Endodermal cell (in vitro differentiated cells): Measurements from ENCODE around the gene ATP6V1C2. TPM values are rescaled to one million over a fixed set of nuclear protein-coding genes. Genes with fewer than 3 reads are reported as not detected.
A peak's percentile ranks its signal among the peaks of the same experiment; 100 is the strongest.

ENCODE experiments used
- DNase-seq: peaks from one replicate; pipeline ENCODE4 v3.0.0-alpha.2; 2017
- H3K27ac ChIP-seq: 2 replicates; pipeline ENCODE4 v1.5.1; 2013; ENCODE audit warnings: mild to moderate bottlenecking, low read depth, low read length, moderate library complexity
- H3K27me3 ChIP-seq: 2 replicates; pipeline ENCODE4 v1.6.1; 2013; ENCODE audit warnings: mild to moderate bottlenecking, low read length, moderate library complexity; ENCODE audit not compliant: insufficient read depth, control insufficient read depth, poor library complexity, severe bottlenecking
- H3K36me3 ChIP-seq: 2 replicates; pipeline ENCODE4 v1.7.0; 2013; ENCODE audit warnings: mild to moderate bottlenecking, low read length, moderate library complexity; ENCODE audit not compliant: control insufficient read depth, insufficient read depth
- H3K4me1 ChIP-seq: one replicate; pipeline ENCODE4 v1.7.0; 2013; ENCODE audit warnings: low read length; ENCODE audit not compliant: control insufficient read depth, insufficient read depth
- H3K4me3 ChIP-seq: 2 replicates; pipeline ENCODE4 v1.5.1; 2013; ENCODE audit warnings: mild to moderate bottlenecking, low read length, moderate library complexity
- H3K9ac ChIP-seq: 2 replicates; pipeline ENCODE4 v1.6.1; 2013; ENCODE audit warnings: mild to moderate bottlenecking, low read length, moderate library complexity; ENCODE audit not compliant: poor library complexity, severe bottlenecking; ENCODE audit errors: extremely low read depth
- H3K9me3 ChIP-seq: 2 replicates; pipeline ENCODE4 v1.6.1; 2013; ENCODE audit warnings: mild to moderate bottlenecking, low read length, moderate library complexity; ENCODE audit not compliant: control insufficient read depth
- H3K27ac Mint-ChIP-seq: 2 replicates; pipeline ENCODE4 v1.8.0; 2020; ENCODE audit warnings: mixed read lengths
- H3K27me3 Mint-ChIP-seq: 2 replicates; pipeline ENCODE4 v1.8.0; 2021; ENCODE audit warnings: mild to moderate bottlenecking, mixed read lengths; ENCODE audit not compliant: insufficient read depth
- H3K36me3 Mint-ChIP-seq: 2 replicates; pipeline ENCODE4 v1.8.0; 2020; ENCODE audit warnings: low read depth, mixed read lengths
- H3K4me1 Mint-ChIP-seq: 2 replicates; pipeline ENCODE4 v1.8.0; 2020; ENCODE audit warnings: mixed read lengths
- H3K4me3 Mint-ChIP-seq: 2 replicates; pipeline ENCODE4 v1.8.0; 2020; ENCODE audit warnings: mild to moderate bottlenecking, moderate library complexity, mixed read lengths
- H3K9me3 Mint-ChIP-seq: 2 replicates; pipeline ENCODE4 v1.8.0; 2020; ENCODE audit warnings: mild to moderate bottlenecking, mixed read lengths
- WGBS, 2 experiments: methylation state at CpG; one replicate each; pipeline versions ENCODE4 v1.1.5 to v1.1.7; 2013; ENCODE audit warnings: missing lambda C conversion rate in 2 of 2, mixed read lengths in 1 of 2; ENCODE audit not compliant: insufficient coverage in 1 of 2, insufficient read length in 1 of 2; 5-methylcytosine and 5-hydroxymethylcytosine counted together
- total RNA-seq, 2 donors: library from RNA; stranded (reverse); fragmentation: NEBNext Ultra II Directional in 1 of 2; extraction: Animal tissue kit (Norgen Biotek cat#: 25700) in 1 of 2; gene quantifications; 2 replicates in 1 of 2; 3 replicates in 1 of 2; pipeline ENCODE4 v1.2.1, GENCODE V29; 2021
- TF ChIP-seq, protein P1 (sequence below): fragments of 200-600 bp; sonication (generic); conservative IDR thresholded peaks from 2 replicates; pipeline ENCODE4 v1.5.0; 2021; ENCODE audit warnings: antibody characterized with exemption, mild to moderate bottlenecking

The ATP6V1C2 gene
- total RNA-seq, 2 donors from 2014 or later, result 0.26 to 0.73 TPM

DNA sequence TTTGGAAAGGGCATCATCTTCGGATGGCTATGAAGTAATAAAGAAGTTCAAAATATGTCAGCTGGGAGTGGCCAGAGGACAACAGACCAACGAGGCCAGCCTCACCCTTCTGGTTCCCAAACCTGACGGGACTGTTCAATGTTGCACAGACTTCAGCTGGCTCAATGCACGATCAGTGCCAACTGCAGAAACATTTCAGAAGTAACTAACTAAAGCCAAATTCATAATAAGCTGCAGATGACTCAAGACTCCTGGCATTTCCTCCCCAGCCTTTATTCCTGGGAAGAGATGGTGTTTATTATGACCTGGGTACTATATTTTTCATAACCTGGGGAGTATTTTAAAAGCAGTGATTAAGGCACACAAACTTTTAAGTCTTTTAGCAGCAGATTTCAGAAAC lies 3.8 kb upstream of the ATP6V1C2 start:
- DNase-seq, result no peak
- no peak overlapping the region for H3K27ac Mint-ChIP-seq
- Histone ChIP-seq H3K4me3 (no peak overlapping the region), H3K36me3 (no peaks in the 10 kb centered on the region), H3K4me1 (no peaks in the 10 kb centered on the region), H3K9ac (no peak overlapping the region), H3K27me3 (peaks cover 81% of the 10 kb centered on the region), H3K27ac (no peak overlapping the region), H3K9me3 (no peaks in the 10 kb centered on the region)
- no peaks in the 10 kb centered on the region for H3K9me3 Mint-ChIP-seq
- no peaks in the 10 kb centered on the region for H3K36me3 Mint-ChIP-seq
- WGBS, 2 experiments, result 77 to 83% methylated on average over 3 to 4 of the region's 4 CpGs
- TF ChIP-seq, protein P1, sequence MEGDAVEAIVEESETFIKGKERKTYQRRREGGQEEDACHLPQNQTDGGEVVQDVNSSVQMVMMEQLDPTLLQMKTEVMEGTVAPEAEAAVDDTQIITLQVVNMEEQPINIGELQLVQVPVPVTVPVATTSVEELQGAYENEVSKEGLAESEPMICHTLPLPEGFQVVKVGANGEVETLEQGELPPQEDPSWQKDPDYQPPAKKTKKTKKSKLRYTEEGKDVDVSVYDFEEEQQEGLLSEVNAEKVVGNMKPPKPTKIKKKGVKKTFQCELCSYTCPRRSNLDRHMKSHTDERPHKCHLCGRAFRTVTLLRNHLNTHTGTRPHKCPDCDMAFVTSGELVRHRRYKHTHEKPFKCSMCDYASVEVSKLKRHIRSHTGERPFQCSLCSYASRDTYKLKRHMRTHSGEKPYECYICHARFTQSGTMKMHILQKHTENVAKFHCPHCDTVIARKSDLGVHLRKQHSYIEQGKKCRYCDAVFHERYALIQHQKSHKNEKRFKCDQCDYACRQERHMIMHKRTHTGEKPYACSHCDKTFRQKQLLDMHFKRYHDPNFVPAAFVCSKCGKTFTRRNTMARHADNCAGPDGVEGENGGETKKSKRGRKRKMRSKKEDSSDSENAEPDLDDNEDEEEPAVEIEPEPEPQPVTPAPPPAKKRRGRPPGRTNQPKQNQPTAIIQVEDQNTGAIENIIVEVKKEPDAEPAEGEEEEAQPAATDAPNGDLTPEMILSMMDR, result no peak
- peaks cover 66% of the 10 kb centered on the region for H3K27me3 Mint-ChIP-seq
- H3K4me3 Mint-ChIP-seq, result no peak overlapping the region
- H3K4me1 Mint-ChIP-seq, result peaks cover 10% of the 10 kb centered on the region

DNA sequence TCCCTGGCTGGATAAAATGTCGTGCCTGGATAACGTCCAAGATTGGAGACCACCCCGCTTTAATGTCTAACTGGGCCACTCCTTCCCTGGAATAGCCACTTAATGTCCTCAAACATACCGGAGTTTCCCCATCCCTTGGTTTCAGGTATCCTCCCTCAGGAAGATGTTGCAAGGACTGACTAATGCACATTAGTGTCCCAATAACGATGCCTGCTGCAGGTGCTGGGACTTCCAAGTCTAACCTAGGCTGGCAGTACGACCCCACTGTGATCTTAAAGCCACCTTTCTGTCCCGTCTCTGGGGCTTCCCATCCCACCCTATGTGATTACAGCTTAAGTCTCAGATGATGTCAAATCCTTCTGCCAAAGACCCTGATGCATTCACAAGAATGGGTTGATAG lies 1.1 kb upstream of the ATP6V1C2 start:
- Histone ChIP-seq H3K27me3 (peaks cover 100% of the 10 kb centered on the region), H3K9ac (no peak overlapping the region), H3K4me1 (no peaks in the 10 kb centered on the region), H3K9me3 (no peaks in the 10 kb centered on the region), H3K27ac (no peak overlapping the region), H3K36me3 (no peaks in the 10 kb centered on the region), H3K4me3 (no peak overlapping the region)
- peak overlapping the region; percentile 47 for H3K4me3 Mint-ChIP-seq
- peaks cover 10% of the 10 kb centered on the region for H3K4me1 Mint-ChIP-seq
- H3K36me3 Mint-ChIP-seq, result no peaks in the 10 kb centered on the region
- TF ChIP-seq, protein P1, result no peak
- H3K27me3 Mint-ChIP-seq, result peaks cover 83% of the 10 kb centered on the region
- no peaks in the 10 kb centered on the region for H3K9me3 Mint-ChIP-seq
- DNase-seq, result no peak
- H3K27ac Mint-ChIP-seq, result no peak overlapping the region
- WGBS, 2 experiments, result 79 to 84% methylated on average over 3 to 7 of the region's 7 CpGs

- Mint-ChIP-seq H3K9me3 (no peaks in the 10 kb centered on the region), H3K36me3 (no peaks in the 10 kb centered on the region), H3K27ac (no peak overlapping the region), H3K4me1 (peaks cover 10% of the 10 kb centered on the region), H3K27me3 (peaks cover 85% of the 10 kb centered on the region), H3K4me3 (peak overlapping the region; percentile 47)
- Histone ChIP-seq H3K27me3 (peaks cover 100% of the 10 kb centered on the region), H3K4me3 (peak overlapping the region; percentile 60), H3K9me3 (no peaks in the 10 kb centered on the region), H3K27ac (no peak overlapping the region), H3K4me1 (no peaks in the 10 kb centered on the region), H3K9ac (no peak overlapping the region), H3K36me3 (no peaks in the 10 kb centered on the region)
- 9% methylated on average over 18 to 37 of the region's 39 CpGs for WGBS, 2 experiments
- peak; percentile 54 for DNase-seq
- TF ChIP-seq, protein P1, result no peak
These were observed 459 bp upstream of the ATP6V1C2 start for GRCh38 chr2:10720947-10721395.
